NCI-H1694 treated with DMSO at 0.1 percent for 48 hours (cell line): ENCODE data around the gene ANKRD22.

Experiments
- DNase-seq: peaks from one replicate; lab custom pipeline; 2025; lab: John Stamatoyannopoulos, UW

The ANKRD22 gene

GRCh38 chr10:88794731-88795130 is 56.9 kb downstream of the ANKRD22 start:
- no peak for DNase-seq

GRCh38 chr10:88793712-88794299 is 57.8 kb downstream of the ANKRD22 start:
- DNase-seq = no peak

DNA sequence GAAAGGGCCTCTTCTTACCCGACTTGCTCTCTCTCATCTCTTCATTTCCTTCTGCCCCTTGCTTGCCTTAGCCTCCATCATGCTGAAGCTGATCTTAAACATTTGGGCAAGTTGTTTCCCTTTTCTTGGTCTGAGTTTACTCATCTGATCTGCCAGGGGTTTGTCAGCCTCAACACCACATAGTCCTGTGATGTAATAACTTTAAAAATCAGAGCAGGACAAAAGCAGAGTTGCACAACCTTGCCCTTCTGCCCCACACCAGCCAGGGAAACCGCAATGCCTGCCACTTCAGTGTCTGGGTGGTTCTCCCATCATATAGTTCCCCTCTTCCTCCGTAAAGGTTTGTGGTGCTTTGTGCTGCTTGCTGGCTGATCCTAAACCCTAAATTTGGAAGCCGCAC is 59.0 kb downstream of the ANKRD22 start:
- no peak for DNase-seq

- no peak for DNase-seq
These were observed 59.7 kb downstream of the ANKRD22 start for GRCh38 chr10:88791924-88792323.

GRCh38 chr10:88788924-88789323 is 62.7 kb downstream of the ANKRD22 start:
- DNase-seq = no peak

DNA sequence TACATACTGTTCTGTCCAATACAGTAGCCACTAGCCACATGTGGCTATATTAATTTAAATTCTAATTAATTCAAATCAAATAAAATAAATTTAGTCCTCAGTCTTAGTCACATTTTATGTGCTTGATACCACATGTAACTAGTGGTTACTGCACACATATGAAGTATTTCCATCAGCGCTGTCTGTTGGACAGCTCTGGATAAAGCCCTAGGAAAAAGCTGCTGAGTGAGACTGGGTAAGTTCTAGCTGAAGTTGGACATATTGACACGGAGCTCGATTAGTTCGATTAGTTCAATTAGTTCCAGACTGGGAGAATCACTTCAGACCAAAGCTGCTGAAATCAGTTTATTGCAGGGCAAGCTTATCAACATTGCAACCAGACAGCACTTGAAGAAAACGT is 64.2 kb downstream of the ANKRD22 start:
- DNase-seq = no peak

DNA sequence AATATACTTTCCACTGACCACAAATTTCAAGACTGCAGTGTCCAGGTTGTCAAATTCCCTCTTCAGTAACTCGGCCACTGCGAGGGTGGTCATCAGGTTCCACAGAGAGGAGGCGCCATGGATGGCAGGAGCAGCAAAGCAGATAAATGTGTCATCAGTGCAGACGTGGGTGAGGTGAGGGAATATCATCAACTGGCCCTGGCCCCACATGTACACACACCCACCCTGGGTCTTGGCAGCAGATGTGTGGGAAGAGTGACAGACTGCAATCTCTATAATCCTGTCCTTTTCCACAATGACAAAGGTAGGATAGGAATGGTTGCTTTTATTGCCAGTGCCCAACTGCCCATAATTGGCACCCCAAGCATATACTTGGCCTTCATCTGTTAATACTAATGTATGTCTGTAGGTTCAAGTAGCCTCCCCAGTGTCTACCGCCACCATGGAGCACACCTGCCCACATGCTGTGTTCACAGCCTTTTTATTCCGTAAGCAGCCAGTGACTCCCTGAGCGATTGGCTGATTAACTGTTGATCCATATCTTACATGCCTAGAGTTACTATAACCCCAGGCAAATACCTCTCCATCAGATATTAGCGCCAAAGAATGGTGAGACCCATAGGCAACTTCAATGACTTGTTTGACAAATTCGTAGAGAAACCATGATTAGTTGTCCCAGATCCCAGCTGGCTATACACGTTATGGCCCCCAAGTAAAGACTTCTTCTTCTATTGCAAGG is 65.4 kb downstream of the ANKRD22 start:
- DNase-seq = no peak

GRCh38 chr10:88783724-88784123 is 67.9 kb downstream of the ANKRD22 start:
- no peak for DNase-seq

- DNase-seq = no peak
These were observed 69.4 kb downstream of the ANKRD22 start for GRCh38 chr10:88782222-88782621.

DNA sequence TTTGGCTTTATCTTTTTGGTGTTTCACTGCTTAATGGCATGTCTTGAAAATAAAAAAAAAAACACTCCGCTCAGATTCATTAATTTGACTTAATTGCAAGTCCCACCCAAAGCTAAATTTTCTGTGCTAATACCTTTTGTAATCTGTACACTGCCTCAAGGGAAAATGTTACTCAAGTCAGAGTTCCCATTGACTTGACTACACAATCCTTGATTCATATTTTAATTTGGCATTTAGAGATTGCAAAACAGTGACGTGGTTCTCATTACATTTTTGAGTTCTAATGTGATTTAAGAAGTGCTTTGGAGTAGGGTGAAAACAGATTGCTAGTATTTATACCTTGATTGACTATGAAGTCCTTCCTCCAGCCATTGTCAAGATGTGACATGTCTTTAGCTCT is 70.4 kb downstream of the ANKRD22 start:
- DNase-seq = no peak
